Lung (tissue), 12 donors: Measurements from ENCODE around the gene OSBPL3. TPM values are rescaled to one million over a fixed set of nuclear protein-coding genes. Genes with fewer than 3 reads are reported as not detected.

Experiments used
- ATAC-seq: fragments of 200-7000 bp; cut with Tn5 transposase; one replicate; pipeline ENCODE4 v1.9.1; 2020; ENCODE audit warnings: moderate number of reproducible peaks; ENCODE audit not compliant: insufficient read depth, low FRiP score
- DNase-seq, 3 donors: peaks; one replicate each; pipeline ENCODE4 v3.0.0-alpha.2; 2013 to 2017
- H3K27ac ChIP-seq, 2 donors: one replicate each; pipeline ENCODE4 v1.5.1; 2013; ENCODE audit warnings: mild to moderate bottlenecking in 2 of 2, moderate library complexity in 2 of 2, control low read depth in 1 of 2, inconsistent platforms in 1 of 2, low read depth in 1 of 2, low read length in 1 of 2
- H3K27me3 ChIP-seq, 3 donors: one replicate each; pipeline ENCODE4 v1.5.1; 2013; ENCODE audit warnings: low read length in 2 of 3; ENCODE audit not compliant: control insufficient read depth in 3 of 3, insufficient read depth in 3 of 3
- H3K36me3 ChIP-seq, 4 donors: one replicate each; pipeline ENCODE4 v1.5.1; 2013; ENCODE audit warnings: low read length in 4 of 4, mild to moderate bottlenecking in 1 of 4, moderate library complexity in 1 of 4; ENCODE audit not compliant: control insufficient read depth in 4 of 4, insufficient read depth in 4 of 4
- H3K4me1 ChIP-seq, 5 donors: one replicate each; pipeline ENCODE4 v1.5.1; 2013; ENCODE audit warnings: low read length in 5 of 5, mild to moderate bottlenecking in 2 of 5, moderate library complexity in 1 of 5; ENCODE audit not compliant: control insufficient read depth in 5 of 5, insufficient read depth in 5 of 5
- H3K4me3 ChIP-seq: one replicate; pipeline ENCODE4 v1.5.1; 2013; ENCODE audit warnings: mild to moderate bottlenecking, control low read depth, moderate library complexity
- H3K9ac ChIP-seq, 2 donors: one replicate each; pipeline ENCODE4 v1.5.1; 2013; ENCODE audit warnings: low read length in 2 of 2, control low read depth in 1 of 2; ENCODE audit not compliant: insufficient read depth in 1 of 2
- H3K9me3 ChIP-seq, 4 donors: one replicate each; pipeline ENCODE4 v1.5.1; 2013; ENCODE audit warnings: low read length in 3 of 4, mild to moderate bottlenecking in 1 of 4, moderate library complexity in 1 of 4; ENCODE audit not compliant: control insufficient read depth in 4 of 4, insufficient read depth in 3 of 4
- WGBS, 2 donors: extraction: QIAGEN DNeasy Blood & Tissue Kit; methylation state at CpG; one replicate each; pipeline ENCODE4 v1.1.7; 2013; 5-methylcytosine and 5-hydroxymethylcytosine counted together
- polyA plus RNA-seq, 2 donors: library from polyadenylated mRNA; stranded (reverse); fragments of 200-250 nt; gene quantifications; one replicate each; pipeline ENCODE4 v1.2.1, GENCODE V29; 2013
- total RNA-seq, 2 donors: library from RNA; depleted of rRNA in 1 of 2; stranded (reverse); fragments of >200 nt in 1 of 2; gene quantifications; one replicate each; pipeline ENCODE4 v1.2.1, GENCODE V29; 2014 to 2021
- TF ChIP-seq, protein P1 (sequence below): IDR thresholded peaks from 2 replicates; pipeline ENCODE4 v1.5.1; 2012; ENCODE audit warnings: mild to moderate bottlenecking; ENCODE audit errors: control extremely low read depth, extremely low read depth
- donor health status: control.
- donor health status: control.
- donor health status: Bipolar disorder and iron deficiency.
- donor health status: healthy.
- donor health status: DM: yes; HTN: yes; CAD: no.

OSBPL3 gene
- total and polyA plus RNA-seq, 4 donors = 8.6 to 32.0 (median 20.4) TPM

DNA sequence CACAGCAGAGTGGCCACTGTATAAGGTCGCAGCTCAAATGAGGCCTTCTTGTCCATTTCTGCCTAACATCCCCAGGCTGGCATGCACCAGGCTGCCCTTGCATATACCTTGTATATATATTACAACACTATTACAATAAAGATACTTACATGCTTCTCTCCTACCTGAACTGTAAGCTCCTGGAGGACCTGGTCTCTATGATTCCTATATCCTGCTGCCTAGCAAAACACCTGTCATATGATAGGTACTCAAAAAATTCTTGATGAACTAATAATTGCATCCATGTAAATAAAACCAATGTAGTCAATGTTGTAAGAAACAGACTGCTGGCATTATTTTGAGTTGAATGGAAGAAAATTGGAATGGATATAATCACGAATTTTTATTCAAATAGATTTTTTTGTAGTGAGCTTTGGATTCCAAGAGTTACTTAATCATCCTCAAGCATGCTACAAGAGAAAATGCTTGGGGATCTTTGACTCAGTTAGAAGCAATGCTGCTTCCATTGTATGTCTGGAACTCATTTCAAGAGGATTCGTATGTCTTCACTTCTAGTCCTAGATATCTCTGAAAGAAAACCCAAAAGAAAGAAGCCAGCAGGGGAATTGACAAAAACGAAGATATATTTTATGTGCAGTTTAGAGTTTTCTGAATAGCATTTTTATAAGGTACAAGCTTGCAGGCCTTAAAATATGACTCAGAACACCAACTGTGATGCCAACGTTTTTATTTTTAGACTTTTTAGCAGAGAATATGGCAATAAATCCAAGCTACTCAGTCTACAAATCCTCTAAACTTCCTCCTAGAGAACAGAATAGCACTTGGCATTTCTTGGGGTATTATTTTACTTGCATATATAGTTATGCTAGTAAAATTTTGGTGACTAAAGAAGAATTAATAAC is 53.1 kb downstream of the OSBPL3 start:
- Histone ChIP-seq H3K36me3 (no peaks in the 10 kb centered on the region), H3K27ac (no peak overlapping the region), H3K9me3 (no peaks in the 10 kb centered on the region), H3K27me3 (no peaks in the 10 kb centered on the region), H3K4me1 (peaks cover 0 to 5% (median 0%) of the 10 kb centered on the region in 5 donors), H3K9ac (no peak overlapping the region), H3K4me3 (no peak overlapping the region)
- TF ChIP-seq, protein P1, sequence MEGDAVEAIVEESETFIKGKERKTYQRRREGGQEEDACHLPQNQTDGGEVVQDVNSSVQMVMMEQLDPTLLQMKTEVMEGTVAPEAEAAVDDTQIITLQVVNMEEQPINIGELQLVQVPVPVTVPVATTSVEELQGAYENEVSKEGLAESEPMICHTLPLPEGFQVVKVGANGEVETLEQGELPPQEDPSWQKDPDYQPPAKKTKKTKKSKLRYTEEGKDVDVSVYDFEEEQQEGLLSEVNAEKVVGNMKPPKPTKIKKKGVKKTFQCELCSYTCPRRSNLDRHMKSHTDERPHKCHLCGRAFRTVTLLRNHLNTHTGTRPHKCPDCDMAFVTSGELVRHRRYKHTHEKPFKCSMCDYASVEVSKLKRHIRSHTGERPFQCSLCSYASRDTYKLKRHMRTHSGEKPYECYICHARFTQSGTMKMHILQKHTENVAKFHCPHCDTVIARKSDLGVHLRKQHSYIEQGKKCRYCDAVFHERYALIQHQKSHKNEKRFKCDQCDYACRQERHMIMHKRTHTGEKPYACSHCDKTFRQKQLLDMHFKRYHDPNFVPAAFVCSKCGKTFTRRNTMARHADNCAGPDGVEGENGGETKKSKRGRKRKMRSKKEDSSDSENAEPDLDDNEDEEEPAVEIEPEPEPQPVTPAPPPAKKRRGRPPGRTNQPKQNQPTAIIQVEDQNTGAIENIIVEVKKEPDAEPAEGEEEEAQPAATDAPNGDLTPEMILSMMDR = no peak
- 74 to 79% methylated on average over 5 of the region's 5 CpGs for WGBS, 2 donors
- DNase-seq (no peak), ATAC-seq (no peak)

DNA sequence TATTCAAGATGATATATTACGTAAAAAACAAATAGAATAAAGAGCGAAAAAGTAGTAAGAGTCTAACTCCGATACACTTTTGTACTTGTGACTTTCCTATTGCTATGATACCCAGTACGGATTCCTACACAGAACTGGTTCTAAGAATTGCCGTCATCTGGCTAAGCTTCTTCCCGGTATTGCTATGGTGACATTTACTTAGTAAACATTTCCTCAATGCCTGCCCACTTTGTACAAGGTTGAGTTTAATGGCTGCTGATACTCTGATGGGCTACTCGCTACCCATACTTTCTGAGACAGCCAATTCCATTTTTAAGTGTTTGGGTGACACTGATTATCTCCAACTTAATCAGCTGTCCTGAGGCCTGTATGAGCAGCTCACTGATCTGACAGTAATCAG is 55.6 kb downstream of the OSBPL3 start:
- ATAC-seq = no peak
- Histone ChIP-seq H3K36me3 (no peaks in the 10 kb centered on the region), H3K9me3 (no peaks in the 10 kb centered on the region), H3K27ac (no peak overlapping the region), H3K27me3 (no peaks in the 10 kb centered on the region), H3K4me3 (no peak overlapping the region), H3K4me1 (peaks cover 0 to 5% (median 0%) of the 10 kb centered on the region in 5 donors), H3K9ac (no peak overlapping the region)
- peak in 2 of 3 donors; percentile 11 to 29 for DNase-seq
- WGBS, 2 donors = 66 to 80% methylated on average over 7 of the region's 7 CpGs
- TF ChIP-seq, protein P1 = no peak

DNA sequence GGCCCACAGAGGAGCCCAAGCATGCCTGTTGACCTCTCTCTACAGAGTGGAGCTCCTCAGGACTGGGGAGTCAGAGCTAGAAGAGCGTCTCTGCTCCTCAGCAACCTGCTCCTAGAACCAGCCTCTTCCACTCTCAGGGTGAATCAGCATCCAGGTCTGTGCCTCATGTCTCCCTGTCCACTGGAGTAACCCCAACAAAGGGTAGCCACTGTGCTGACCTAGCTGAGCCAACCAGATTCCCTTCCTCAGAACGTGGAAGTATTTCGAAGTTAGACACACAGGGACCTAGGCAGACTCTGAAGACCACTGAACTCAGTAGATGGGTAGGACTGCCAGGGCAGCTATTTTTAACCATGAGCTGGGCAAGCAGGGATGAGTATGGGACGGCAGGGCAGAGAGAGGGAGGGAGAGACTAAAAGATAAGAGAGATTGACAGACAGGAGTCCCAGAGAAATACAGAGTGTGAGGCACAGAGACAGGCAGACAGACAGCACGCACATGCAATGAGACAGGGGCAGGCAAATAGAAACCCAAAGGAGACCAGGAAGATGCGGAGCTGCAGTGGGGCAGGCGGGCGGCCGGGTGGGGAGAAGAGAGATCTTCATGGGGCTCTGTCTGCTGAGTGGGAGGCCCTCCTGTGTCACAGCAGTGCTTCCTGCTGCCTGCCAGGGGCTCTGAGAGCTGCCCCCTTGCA is 56.7 kb downstream of the OSBPL3 start:
- H3K27ac ChIP-seq = no peak overlapping the region
- H3K4me1 ChIP-seq = peaks cover 0 to 5% (median 0%) of the 10 kb centered on the region in 5 donors
- H3K36me3 ChIP-seq = no peaks in the 10 kb centered on the region
- DNase-seq = no peak
- WGBS, 2 donors = 85 to 88% methylated on average over 9 of the region's 9 CpGs
- no peaks in the 10 kb centered on the region for H3K9me3 ChIP-seq
- ATAC-seq = no peak
- TF ChIP-seq, protein P1 = no peak
- no peaks in the 10 kb centered on the region for H3K27me3 ChIP-seq
- no peak overlapping the region for H3K9ac ChIP-seq
- H3K4me3 ChIP-seq = no peak overlapping the region
